BLaER1 treated with 17β-estradiol and CSF1 and Interleukin-3, amounts not matched to agents 10 nM and 100 nM (cell line): ENCODE data around the gene TOR1A.
A peak's percentile ranks its signal among the peaks of the same experiment; 100 is the strongest.

Experiments
- H3K27ac ChIP-seq, 11 experiments: shearing (Covaris generic); formaldehyde crosslinking; 2 replicates each; pipeline ENCODE4 v1.8.1; 2022
- H3K27me3 ChIP-seq, 11 experiments: shearing (Covaris generic); formaldehyde crosslinking; 2 replicates each; pipeline ENCODE4 v1.8.1; 2022
- H3K36me3 ChIP-seq, 11 experiments: shearing (Covaris generic); formaldehyde crosslinking; 2 replicates each; pipeline ENCODE4 v1.8.1; 2022
- H3K4me1 ChIP-seq, 10 experiments: shearing (Covaris generic); formaldehyde crosslinking; 2 replicates each; pipeline ENCODE4 v1.8.1; 2022
- H3K4me2 ChIP-seq, 11 experiments: shearing (Covaris generic); formaldehyde crosslinking; 2 replicates each; pipeline ENCODE4 v1.8.1; 2022
- H3K4me3 ChIP-seq, 10 experiments: shearing (Covaris generic); formaldehyde crosslinking; 2 replicates each; pipeline ENCODE4 v1.8.1; 2022
- H3K9ac ChIP-seq, 11 experiments: shearing (Covaris generic); formaldehyde crosslinking; 2 replicates each; pipeline ENCODE4 v1.8.1; 2022
- H3K9me3 ChIP-seq, 11 experiments: shearing (Covaris generic); formaldehyde crosslinking; replicated peaks in 1 of 11; 2 replicates each; pipeline ENCODE4 v1.8.1; 2022
- H4K20me1 ChIP-seq, 11 experiments: shearing (Covaris generic); formaldehyde crosslinking; 2 replicates each; pipeline ENCODE4 v1.8.1; 2022
- Cebpa-rat ChIP-seq, 11 experiments: shearing (Covaris generic); IDR thresholded peaks; 2 replicates each; pipeline ENCODE4 v1.8.1; 2022

TOR1A gene

GRCh38 chr9:129823542-129823934 lies 398 bp downstream of the TOR1A start:
- Histone ChIP-seq H3K4me2 (peak overlapping the region in 5 of 11 experiments; percentile 44 to 88 (median 55); a peak in 7 of 22 replicates), H3K27ac (peak overlapping the region; percentile 74 to 90 (median 83); a peak in 21 of 22 replicates), H3K9ac (peak overlapping the region; percentile 83 to 94 (median 87)), H3K9me3 (no peaks in the 10 kb centered on the region), H4K20me1 (peaks cover 0 to 46% (median 31%) of the 10 kb centered on the region in 11 experiments; a peak in 17 of 22 replicates), H3K36me3 (peaks cover 56 to 68% (median 66%) of the 10 kb centered on the region in 11 experiments), H3K4me3 (peak overlapping the region; percentile 61 to 86 (median 75)), H3K4me1 (peaks cover 14 to 30% (median 24%) of the 10 kb centered on the region in 10 experiments), H3K27me3 (no peaks in the 10 kb centered on the region)
- TF ChIP-seq Cebpa-rat (IDR thresholded peaks at IDR 0.05): no peak

GRCh38 chr9:129822898-129823541 lies 916 bp downstream of the TOR1A start:
- H3K9ac ChIP-seq: peak overlapping the region; percentile 68 to 94 (median 85)
- H3K27ac ChIP-seq: peak overlapping the region in 10 of 11 experiments; percentile 50 to 72 (median 68); a peak in 20 of 22 replicates
- no peaks in the 10 kb centered on the region for H3K27me3 ChIP-seq
- peak in 2 of 11 experiments; percentile 10 to 17; a peak in 1 of 22 replicates for TF ChIP-seq Cebpa-rat (IDR thresholded peaks at IDR 0.05)
- H3K4me1 ChIP-seq: peaks cover 18 to 30% (median 20%) of the 10 kb centered on the region in 10 experiments
- peak overlapping the region; percentile 60 to 86 (median 72) for H3K4me3 ChIP-seq
- H4K20me1 ChIP-seq: peaks cover 0 to 51% (median 36%) of the 10 kb centered on the region in 11 experiments; a peak in 17 of 22 replicates
- no peaks in the 10 kb centered on the region for H3K9me3 ChIP-seq
- peak overlapping the region; percentile 88 to 97 (median 93) for H3K4me2 ChIP-seq
- H3K36me3 ChIP-seq: peaks cover 56 to 68% (median 66%) of the 10 kb centered on the region in 11 experiments

- Histone ChIP-seq H3K27ac (peak overlapping the region in 2 of 11 experiments; percentile 32 to 42; a peak in 3 of 22 replicates), H3K9ac (peak overlapping the region in 3 of 11 experiments; percentile 12 to 36 (median 24); a peak in 3 of 22 replicates), H3K9me3 (no peaks in the 10 kb centered on the region), H3K4me1 (peaks cover 5 to 34% (median 15%) of the 10 kb centered on the region in 10 experiments; a peak in 18 of 20 replicates), H3K36me3 (peaks cover 92 to 99% (median 97%) of the 10 kb centered on the region in 11 experiments), H3K4me3 (no peak overlapping the region), H3K27me3 (no peaks in the 10 kb centered on the region), H4K20me1 (peaks cover 17 to 94% (median 76%) of the 10 kb centered on the region in 11 experiments; a peak in 21 of 22 replicates), H3K4me2 (peak overlapping the region in 4 of 11 experiments; percentile 5 to 19 (median 12); a peak in 4 of 22 replicates)
- TF ChIP-seq Cebpa-rat (IDR thresholded peaks at IDR 0.05): no peak
Measured at GRCh38 chr9:129816501-129817435, 7.2 kb downstream of the TOR1A start.

GRCh38 chr9:129815278-129815677 lies 8.7 kb downstream of the TOR1A start:
- H4K20me1 ChIP-seq: peaks cover 24 to 94% (median 77%) of the 10 kb centered on the region in 11 experiments; a peak in 20 of 22 replicates
- H3K4me2 ChIP-seq: no peak overlapping the region
- no peaks in the 10 kb centered on the region for H3K9me3 ChIP-seq
- H3K4me3 ChIP-seq: no peak overlapping the region
- no peak for TF ChIP-seq Cebpa-rat (IDR thresholded peaks at IDR 0.05)
- 0 out of 22 replicates have a peak overlapping the region, but pooled peaks of 1 of the 11 experiments have one; percentile 0 for H3K27ac ChIP-seq
- H3K36me3 ChIP-seq: peaks cover 90 to 99% (median 95%) of the 10 kb centered on the region in 11 experiments
- no peak overlapping the region for H3K9ac ChIP-seq
- H3K27me3 ChIP-seq: no peaks in the 10 kb centered on the region
- H3K4me1 ChIP-seq: peaks cover 5 to 32% (median 16%) of the 10 kb centered on the region in 10 experiments; a peak in 17 of 20 replicates

- no peak for TF ChIP-seq Cebpa-rat (IDR thresholded peaks at IDR 0.05)
- peaks cover 90 to 99% (median 95%) of the 10 kb centered on the region in 11 experiments for H3K36me3 ChIP-seq
Measured at GRCh38 chr9:129814432-129815223, 9.3 kb downstream of the TOR1A start.

GRCh38 chr9:129813661-129814060 lies 10.3 kb downstream of the TOR1A start:
- Histone ChIP-seq H3K9me3 (no peaks in the 10 kb centered on the region), H3K4me3 (no peak overlapping the region), H3K27me3 (no peaks in the 10 kb centered on the region), H3K36me3 (peaks cover 87 to 99% (median 95%) of the 10 kb centered on the region in 11 experiments), H3K4me2 (no peak overlapping the region), H3K27ac (no peak overlapping the region), H3K9ac (no peak overlapping the region), H3K4me1 (peaks cover 18 to 43% (median 28%) of the 10 kb centered on the region in 10 experiments), H4K20me1 (peaks cover 31 to 95% (median 79%) of the 10 kb centered on the region in 11 experiments; a peak in 21 of 22 replicates)
- TF ChIP-seq Cebpa-rat (IDR thresholded peaks at IDR 0.05): no peak

More at GRCh38 chr9:129814432-129815223, 9.3 kb downstream of the TOR1A start:
- Histone ChIP-seq H3K4me1 (peaks cover 8 to 35% (median 20%) of the 10 kb centered on the region in 10 experiments; a peak in 19 of 20 replicates), H3K9ac (no peak overlapping the region), H4K20me1 (peaks cover 31 to 94% (median 79%) of the 10 kb centered on the region in 11 experiments; a peak in 20 of 22 replicates), H3K27me3 (no peaks in the 10 kb centered on the region), H3K4me2 (no peak overlapping the region), H3K27ac (no peak overlapping the region), H3K9me3 (no peaks in the 10 kb centered on the region), H3K4me3 (no peak overlapping the region)

GRCh38 chr9:129812385-129812784 lies 11.6 kb downstream of the TOR1A start:
- peak overlapping the region in 6 of 11 experiments; percentile 6 to 53 (median 37); a peak in 8 of 22 replicates for H3K4me2 ChIP-seq
- H3K9ac ChIP-seq: peak overlapping the region in 3 of 11 experiments; percentile 1 to 41 (median 26); a peak in 1 of 22 replicates
- H3K4me3 ChIP-seq: no peak overlapping the region
- H3K27me3 ChIP-seq: no peaks in the 10 kb centered on the region
- H4K20me1 ChIP-seq: peaks cover 31 to 98% (median 83%) of the 10 kb centered on the region in 11 experiments; a peak in 21 of 22 replicates
- H3K27ac ChIP-seq: no peak overlapping the region
- H3K4me1 ChIP-seq: peaks cover 16 to 37% (median 25%) of the 10 kb centered on the region in 10 experiments
- H3K9me3 ChIP-seq: no peaks in the 10 kb centered on the region
- no peak for TF ChIP-seq Cebpa-rat (IDR thresholded peaks at IDR 0.05)
- peaks cover 86 to 99% (median 95%) of the 10 kb centered on the region in 11 experiments for H3K36me3 ChIP-seq
